Activated CD4-positive, alpha-beta memory T cell treated with anti-CD3 and anti-CD28 coated beads, Interleukin-2, amount 10 ng/mL, durations not matched to agents 7 days and 5 days (primary cell): Measurements from ENCODE around the gene PHLDA1. TPM values are rescaled to one million over a fixed set of nuclear protein-coding genes. Genes with fewer than 3 reads are reported as not detected.
A peak's percentile ranks its signal among the peaks of the same experiment; 100 is the strongest.
"Not testable (repeated sequence)": the region's sequence is repeated elsewhere in the genome, so short reads cannot be mapped to it uniquely, and the experiment has no call there.

ENCODE experiments used
- CTCF ChIA-PET: fragments of 350-600 bp; sonication (Branson Sonifier 250); formaldehyde crosslinking; loops from one replicate; lab custom pipeline; 2021; ENCODE audit warnings: antibody characterized with exemption, inconsistent platforms; lab: Charles Lee
- POLR2A ChIA-PET: fragments of 350-600 bp; sonication (Branson Sonifier 250); formaldehyde crosslinking; loops from one replicate; lab custom pipeline; 2021; ENCODE audit warnings: antibody characterized with exemption; lab: Charles Lee
- DNase-seq: peaks from one replicate; pipeline ENCODE4 v3.0.0-alpha.2; 2020
- H3K27ac Mint-ChIP-seq: one replicate; pipeline ENCODE4 v1.8.0; 2021; ENCODE audit warnings: mild to moderate bottlenecking, mixed read lengths
- H3K27me3 Mint-ChIP-seq: one replicate; pipeline ENCODE4 v1.8.0; 2021; ENCODE audit warnings: mixed read lengths
- H3K36me3 Mint-ChIP-seq: one replicate; pipeline ENCODE4 v1.8.0; 2021; ENCODE audit warnings: low read depth, mixed read lengths
- H3K4me1 Mint-ChIP-seq: one replicate; pipeline ENCODE4 v1.8.0; 2021; ENCODE audit warnings: mixed read lengths
- H3K4me3 Mint-ChIP-seq: one replicate; pipeline ENCODE4 v1.8.0; 2021; ENCODE audit warnings: mild to moderate bottlenecking, mixed read lengths
- H3K9me3 Mint-ChIP-seq: one replicate; pipeline ENCODE4 v1.8.0; 2021; ENCODE audit warnings: mixed read lengths
- total RNA-seq, 2 experiments: library from RNA; stranded (reverse); gene quantifications; one replicate each; pipeline ENCODE4 v1.2.3, GENCODE V29; 2021

The PHLDA1 gene
- total RNA-seq, 2 experiments from 2014 or later, result 42.8 TPM

GRCh38 chr12:75991753-75992152 lies 39.8 kb downstream of the PHLDA1 start:
- POLR2A ChIA-PET, result interaction anchor here (0.9 to 2.3 kb wide), 2 partner anchors 13 to 55 kb away, joined by 3 to 8 read pairs; no protein-coding TSS in a partner anchor

GRCh38 chr12:75990189-75990912 lies 41.2 kb downstream of the PHLDA1 start:
- Mint-ChIP-seq H3K4me1 (peaks cover 34% of the 10 kb centered on the region), H3K36me3 (peaks cover 20% of the 10 kb centered on the region), H3K4me3 (no peak overlapping the region), H3K27ac (no peak overlapping the region), H3K27me3 (peaks cover 3% of the 10 kb centered on the region), H3K9me3 (peaks cover 13% of the 10 kb centered on the region)
- POLR2A ChIA-PET, result interaction anchor here (1.1 to 1.6 kb wide), 5 partner anchors 10 to 36 kb away, joined by 3 to 4 read pairs (median 3); no protein-coding TSS in a partner anchor
- no peak for DNase-seq
- CTCF ChIA-PET, result interaction anchor here (0.6 kb wide), 1 partner anchor 13 kb away, joined by 4 read pairs; no protein-coding TSS in a partner anchor

More at GRCh38 chr12:75991753-75992152, 39.8 kb downstream of the PHLDA1 start:
- CTCF ChIA-PET, result no interaction called here
- DNase-seq, result no peak
- Mint-ChIP-seq H3K27me3 (peaks cover 3% of the 10 kb centered on the region), H3K4me3 (no peak overlapping the region), H3K9me3 (peaks cover 13% of the 10 kb centered on the region), H3K4me1 (peaks cover 32% of the 10 kb centered on the region), H3K27ac (no peak overlapping the region), H3K36me3 (peaks cover 20% of the 10 kb centered on the region)

- H3K27me3 Mint-ChIP-seq, DNase-seq, H3K27ac Mint-ChIP-seq, H3K4me3 Mint-ChIP-seq, CTCF ChIA-PET: not testable (repeated sequence)
- Mint-ChIP-seq H3K9me3 (peaks cover 13% of the 10 kb centered on the region), H3K4me1 (peaks cover 42% of the 10 kb centered on the region), H3K36me3 (peaks cover 20% of the 10 kb centered on the region)
- POLR2A ChIA-PET, result interaction anchor here (1.0 to 2.3 kb wide), 3 partner anchors 9 to 53 kb away, joined by 3 to 4 read pairs (median 3); partner anchors contain the start of gene PHLDA1
These were observed 43.9 kb downstream of the PHLDA1 start for GRCh38 chr12:75987709-75988108.

GRCh38 chr12:75986001-75986746 lies 45.4 kb downstream of the PHLDA1 start:
- no peak overlapping the region for H3K27ac Mint-ChIP-seq
- peaks cover 47% of the 10 kb centered on the region for H3K4me1 Mint-ChIP-seq
- H3K27me3 Mint-ChIP-seq, result peaks cover 3% of the 10 kb centered on the region
- POLR2A ChIA-PET, result interaction anchor here (2.0 to 2.3 kb wide), 2 partner anchors 36 to 52 kb away, joined by 4 read pairs; no protein-coding TSS in a partner anchor
- no peak overlapping the region for H3K4me3 Mint-ChIP-seq
- H3K9me3 Mint-ChIP-seq, result peaks cover 13% of the 10 kb centered on the region
- CTCF ChIA-PET, result interaction anchor here (0.6 to 1.2 kb wide), 3 partner anchors 33 to 45 kb away, joined by 3 to 6 read pairs (median 3); partner anchors contain the start of gene PHLDA1
- no peak for DNase-seq
- H3K36me3 Mint-ChIP-seq, result peaks cover 20% of the 10 kb centered on the region

- H3K27me3 Mint-ChIP-seq, result peaks cover 3% of the 10 kb centered on the region
- ChIA-PET CTCF (interaction anchor here (0.6 to 1.2 kb wide), 3 partner anchors 34 to 46 kb away, joined by 3 to 6 read pairs (median 3); partner anchors contain the start of gene PHLDA1), POLR2A (interaction anchor here (1.4 to 2.3 kb wide), 4 partner anchors 35 to 51 kb away, joined by 4 to 11 read pairs (median 6); partner anchors contain the start of gene PHLDA1)
- H3K36me3 Mint-ChIP-seq, result peaks cover 20% of the 10 kb centered on the region
- no peak overlapping the region for H3K4me3 Mint-ChIP-seq
- DNase-seq, result no peak
- H3K4me1 Mint-ChIP-seq, result peaks cover 51% of the 10 kb centered on the region
- no peak overlapping the region for H3K27ac Mint-ChIP-seq
- peaks cover 13% of the 10 kb centered on the region for H3K9me3 Mint-ChIP-seq
These were observed 46.0 kb downstream of the PHLDA1 start for GRCh38 chr12:75985566-75985965.

- H3K4me1 Mint-ChIP-seq, result peaks cover 54% of the 10 kb centered on the region
- H3K27ac Mint-ChIP-seq, result peak overlapping the region; percentile 41
- peaks cover 15% of the 10 kb centered on the region for H3K36me3 Mint-ChIP-seq
- H3K27me3 Mint-ChIP-seq, result peaks cover 3% of the 10 kb centered on the region
- peaks cover 13% of the 10 kb centered on the region for H3K9me3 Mint-ChIP-seq
- H3K4me3 Mint-ChIP-seq, result no peak overlapping the region
- CTCF ChIA-PET, result no interaction called here
- DNase-seq, result peak; percentile 32
- POLR2A ChIA-PET, result interaction anchor here (1.4 to 2.2 kb wide), 3 partner anchors 34 to 46 kb away, joined by 4 to 11 read pairs (median 9); partner anchors contain the start of gene PHLDA1
These were observed 46.9 kb downstream of the PHLDA1 start for GRCh38 chr12:75984577-75985182.

- H3K4me3 Mint-ChIP-seq, H3K27me3 Mint-ChIP-seq, H3K27ac Mint-ChIP-seq, H3K9me3 Mint-ChIP-seq, CTCF ChIA-PET, DNase-seq, H3K36me3 Mint-ChIP-seq: not testable (repeated sequence)
- H3K4me1 Mint-ChIP-seq, result peaks cover 62% of the 10 kb centered on the region
- POLR2A ChIA-PET, result interaction anchor here (0.9 to 2.2 kb wide), 2 partner anchors 24 to 37 kb away, joined by 3 to 11 read pairs; no protein-coding TSS in a partner anchor
These were observed 47.7 kb downstream of the PHLDA1 start for GRCh38 chr12:75983851-75984250.

- H3K27ac Mint-ChIP-seq, result no peak overlapping the region
These were observed 48.5 kb downstream of the PHLDA1 start for GRCh38 chr12:75982979-75983660.

GRCh38 chr12:75982169-75982564 lies 49.4 kb downstream of the PHLDA1 start:
- ChIA-PET CTCF (interaction anchor here (1.0 kb wide), 2 partner anchors 31 to 49 kb away, joined by 3 to 5 read pairs; partner anchors contain the start of gene PHLDA1), POLR2A (interaction anchor here (4.4 to 5.5 kb wide), 4 partner anchors 39 to 48 kb away, joined by 14 to 127 read pairs (median 70); partner anchors contain the start of gene PHLDA1)
- Mint-ChIP-seq H3K4me3 (no peak overlapping the region), H3K27me3 (no peaks in the 10 kb centered on the region), H3K9me3 (no peaks in the 10 kb centered on the region), H3K36me3 (no peaks in the 10 kb centered on the region), H3K27ac (no peak overlapping the region), H3K4me1 (peaks cover 79% of the 10 kb centered on the region)
- no peak for DNase-seq

More at GRCh38 chr12:75982979-75983660, 48.5 kb downstream of the PHLDA1 start:
- H3K36me3 Mint-ChIP-seq, result peaks cover 2% of the 10 kb centered on the region
- no peak overlapping the region for H3K4me3 Mint-ChIP-seq
- H3K4me1 Mint-ChIP-seq, result peaks cover 69% of the 10 kb centered on the region
- peaks cover 4% of the 10 kb centered on the region for H3K9me3 Mint-ChIP-seq
- POLR2A ChIA-PET, result interaction anchor here (0.6 to 0.9 kb wide), 3 partner anchors 23 to 47 kb away, joined by 3 read pairs; no protein-coding TSS in a partner anchor
- CTCF ChIA-PET, result no interaction called here
- DNase-seq, result no peak
- no peaks in the 10 kb centered on the region for H3K27me3 Mint-ChIP-seq

GRCh38 chr12:75981247-75982168 lies 50.1 kb downstream of the PHLDA1 start:
- Mint-ChIP-seq H3K4me1 (peaks cover 82% of the 10 kb centered on the region), H3K27me3 (no peaks in the 10 kb centered on the region), H3K36me3 (no peaks in the 10 kb centered on the region), H3K4me3 (no peak overlapping the region), H3K27ac (no peak overlapping the region), H3K9me3 (no peaks in the 10 kb centered on the region)
- DNase-seq, result no peak
- ChIA-PET CTCF (interaction anchor here (1.0 kb wide), 2 partner anchors 31 to 49 kb away, joined by 3 to 5 read pairs; partner anchors contain the start of gene PHLDA1), POLR2A (interaction anchor here (1.2 to 5.5 kb wide), 6 partner anchors 8 to 49 kb away, joined by 3 to 127 read pairs (median 35); partner anchors contain the start of gene PHLDA1)
